Measurements from ENCODE around the gene PPIL4. TPM values are rescaled to one million over a fixed set of nuclear protein-coding genes. Genes with fewer than 3 reads are reported as not detected.

PPIL4 gene
- total and polyA plus RNA-seq, 2 of the 13 experiments (the other 11 are each of a cell fraction or from before 2014, with no cell fraction given) = 5.5 to 46.0 TPM

DNA sequence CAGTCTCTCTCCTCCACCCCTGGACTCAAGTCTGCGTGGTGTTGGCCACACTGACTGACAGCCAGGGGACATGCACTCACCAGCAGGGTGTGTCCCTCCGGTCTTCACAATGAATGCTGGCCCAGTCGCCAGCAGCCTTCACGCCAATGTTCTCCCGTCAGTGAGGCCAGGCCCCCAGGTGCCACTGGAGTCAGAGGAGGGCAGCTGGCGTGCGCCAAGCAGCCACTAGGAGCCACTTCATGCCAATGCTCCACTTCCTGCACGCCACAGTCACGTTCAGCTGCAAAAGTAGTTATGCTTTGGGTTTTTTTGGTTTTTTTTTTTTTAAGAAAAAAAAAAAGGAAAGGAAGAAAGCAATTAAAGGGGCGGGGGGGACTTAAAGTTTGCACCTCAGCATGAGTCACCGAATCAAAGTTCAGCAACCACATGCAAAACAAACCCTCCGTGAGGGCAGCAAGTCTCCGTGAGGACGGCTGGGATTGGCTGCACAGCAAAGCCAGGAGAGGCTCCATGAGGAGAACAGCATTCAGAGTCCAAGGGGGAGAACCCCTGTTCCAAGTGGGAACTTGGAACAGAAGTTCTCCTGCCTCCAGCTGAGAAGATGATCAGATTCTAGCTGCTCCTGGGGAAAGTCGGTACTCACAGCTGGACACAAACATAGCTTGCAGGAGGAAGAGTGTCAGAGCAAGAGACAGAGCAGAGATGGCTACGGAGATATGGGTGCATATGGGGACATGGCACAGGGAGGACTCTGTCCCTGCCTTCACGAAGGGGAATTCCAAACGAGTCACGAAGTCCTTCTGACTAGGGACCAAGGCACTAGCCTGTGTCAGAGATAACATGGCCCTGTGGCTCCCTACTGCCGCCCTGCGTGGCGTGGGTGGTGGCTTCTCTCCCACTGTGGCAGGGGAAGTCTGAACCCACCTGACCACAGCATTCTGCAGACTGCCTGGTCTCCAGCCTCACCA is 60.8 kb downstream of the PPIL4 start, which contains the start of gene ZC3H12D (continued):
- TF ChIP-seq, protein P1, sequence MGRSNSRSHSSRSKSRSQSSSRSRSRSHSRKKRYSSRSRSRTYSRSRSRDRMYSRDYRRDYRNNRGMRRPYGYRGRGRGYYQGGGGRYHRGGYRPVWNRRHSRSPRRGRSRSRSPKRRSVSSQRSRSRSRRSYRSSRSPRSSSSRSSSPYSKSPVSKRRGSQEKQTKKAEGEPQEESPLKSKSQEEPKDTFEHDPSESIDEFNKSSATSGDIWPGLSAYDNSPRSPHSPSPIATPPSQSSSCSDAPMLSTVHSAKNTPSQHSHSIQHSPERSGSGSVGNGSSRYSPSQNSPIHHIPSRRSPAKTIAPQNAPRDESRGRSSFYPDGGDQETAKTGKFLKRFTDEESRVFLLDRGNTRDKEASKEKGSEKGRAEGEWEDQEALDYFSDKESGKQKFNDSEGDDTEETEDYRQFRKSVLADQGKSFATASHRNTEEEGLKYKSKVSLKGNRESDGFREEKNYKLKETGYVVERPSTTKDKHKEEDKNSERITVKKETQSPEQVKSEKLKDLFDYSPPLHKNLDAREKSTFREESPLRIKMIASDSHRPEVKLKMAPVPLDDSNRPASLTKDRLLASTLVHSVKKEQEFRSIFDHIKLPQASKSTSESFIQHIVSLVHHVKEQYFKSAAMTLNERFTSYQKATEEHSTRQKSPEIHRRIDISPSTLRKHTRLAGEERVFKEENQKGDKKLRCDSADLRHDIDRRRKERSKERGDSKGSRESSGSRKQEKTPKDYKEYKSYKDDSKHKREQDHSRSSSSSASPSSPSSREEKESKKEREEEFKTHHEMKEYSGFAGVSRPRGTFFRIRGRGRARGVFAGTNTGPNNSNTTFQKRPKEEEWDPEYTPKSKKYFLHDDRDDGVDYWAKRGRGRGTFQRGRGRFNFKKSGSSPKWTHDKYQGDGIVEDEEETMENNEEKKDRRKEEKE (IDR thresholded peaks at IDR 0.05) = no peak
- TF ChIP-seq RAD21 (CRISPR knock-in tag; IDR thresholded peaks at IDR 0.05) (peak; percentile 63), ZNF839 (CRISPR knock-in tag; IDR thresholded peaks at IDR 0.05; ENCODE audit: borderline replicate concordance) (peak; percentile 75; the same call in 1 of the 2 replicates), FOXO4 (CRISPR knock-in tag; conservative IDR thresholded peaks at IDR 0.05) (no peak), ZNF816 (CRISPR knock-in tag; IDR thresholded peaks at IDR 0.05; ENCODE audit: borderline replicate concordance) (no peak; the same call in 1 of the 2 replicates), IKZF4 (CRISPR knock-in tag; IDR thresholded peaks at IDR 0.05; ENCODE audit: borderline replicate concordance, low read depth, not compliant biosample characterization) (no peak), PRPF4 (IDR thresholded peaks at IDR 0.05; ENCODE audit: low read depth, low read length, poor library complexity, severe bottlenecking) (no peak), EEA1 (CRISPR knock-in tag; IDR thresholded peaks at IDR 0.05; ENCODE audit: borderline replicate concordance) (peak; percentile 35; the same call in 1 of the 2 replicates), CHCHD3 (CRISPR knock-in tag; IDR thresholded peaks at IDR 0.05) (no peak; the same call in 1 of the 2 replicates), PAX8 (CRISPR knock-in tag; IDR thresholded peaks at IDR 0.05; ENCODE audit: borderline replicate concordance) (no peak), HHEX (CRISPR knock-in tag; IDR thresholded peaks at IDR 0.05) (no peak), ZNF350 (CRISPR knock-in tag; IDR thresholded peaks at IDR 0.05; ENCODE audit: borderline replicate concordance, low read depth) (peak; percentile 82; the same call in 1 of the 2 replicates), CC2D1A (CRISPR knock-in tag; IDR thresholded peaks at IDR 0.05) (no peak), ZFP36 (IDR thresholded peaks at IDR 0.05; ENCODE audit: borderline replicate concordance, low read depth, low read length, partially characterized antibody) (peak; percentile 89), KDM2A (CRISPR knock-in tag; IDR thresholded peaks at IDR 0.05; ENCODE audit: borderline replicate concordance, low read depth) (peak; percentile 82; the same call in 1 of the 2 replicates), FOXP1 (IDR thresholded peaks at IDR 0.05) (no peak), FOXP1 (CRISPR knock-in tag; IDR thresholded peaks at IDR 0.05) (peak; percentile 11; the same call in 1 of the 2 replicates), KLF9 (CRISPR knock-in tag; IDR thresholded peaks at IDR 0.05; ENCODE audit: low read depth) (no peak; the same call in none of the 2 replicates), TAF15 (IDR thresholded peaks at IDR 0.05; ENCODE audit: low read depth, low read length, poor library complexity, severe bottlenecking) (no peak), TP53 (CRISPR knock-in tag; conservative IDR thresholded peaks at IDR 0.05) (no peak), ATF3 (CRISPR knock-in tag; IDR thresholded peaks at IDR 0.05) (peak; percentile 88)
- TF ChIP-seq, protein P2, sequence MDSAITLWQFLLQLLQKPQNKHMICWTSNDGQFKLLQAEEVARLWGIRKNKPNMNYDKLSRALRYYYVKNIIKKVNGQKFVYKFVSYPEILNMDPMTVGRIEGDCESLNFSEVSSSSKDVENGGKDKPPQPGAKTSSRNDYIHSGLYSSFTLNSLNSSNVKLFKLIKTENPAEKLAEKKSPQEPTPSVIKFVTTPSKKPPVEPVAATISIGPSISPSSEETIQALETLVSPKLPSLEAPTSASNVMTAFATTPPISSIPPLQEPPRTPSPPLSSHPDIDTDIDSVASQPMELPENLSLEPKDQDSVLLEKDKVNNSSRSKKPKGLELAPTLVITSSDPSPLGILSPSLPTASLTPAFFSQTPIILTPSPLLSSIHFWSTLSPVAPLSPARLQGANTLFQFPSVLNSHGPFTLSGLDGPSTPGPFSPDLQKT (CRISPR knock-in tag; IDR thresholded peaks at IDR 0.05; ENCODE audit: borderline replicate concordance) = no peak
- TF ChIP-seq, protein P3, sequence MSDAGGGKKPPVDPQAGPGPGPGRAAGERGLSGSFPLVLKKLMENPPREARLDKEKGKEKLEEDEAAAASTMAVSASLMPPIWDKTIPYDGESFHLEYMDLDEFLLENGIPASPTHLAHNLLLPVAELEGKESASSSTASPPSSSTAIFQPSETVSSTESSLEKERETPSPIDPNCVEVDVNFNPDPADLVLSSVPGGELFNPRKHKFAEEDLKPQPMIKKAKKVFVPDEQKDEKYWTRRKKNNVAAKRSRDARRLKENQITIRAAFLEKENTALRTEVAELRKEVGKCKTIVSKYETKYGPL (CRISPR knock-in tag; IDR thresholded peaks at IDR 0.05) = no peak
